GM19035 (cell line): ENCODE results near the gene PMIS2.

Experiments used
- ATAC-seq: cut with Tn5 transposase; IDR thresholded peaks from one replicate; pipeline ENCODE4 v1.9.1; 2021; ENCODE audit not compliant: unreplicated experiment

The PMIS2 gene

GRCh38 chr19:35585848-35586247, at the start of gene PMIS2:
Gene PMIS2 (plus strand): TSS chr19:35586173. CDS start chr19:35586260, 87 bp downstream.
- ATAC-seq: no peak

DNA sequence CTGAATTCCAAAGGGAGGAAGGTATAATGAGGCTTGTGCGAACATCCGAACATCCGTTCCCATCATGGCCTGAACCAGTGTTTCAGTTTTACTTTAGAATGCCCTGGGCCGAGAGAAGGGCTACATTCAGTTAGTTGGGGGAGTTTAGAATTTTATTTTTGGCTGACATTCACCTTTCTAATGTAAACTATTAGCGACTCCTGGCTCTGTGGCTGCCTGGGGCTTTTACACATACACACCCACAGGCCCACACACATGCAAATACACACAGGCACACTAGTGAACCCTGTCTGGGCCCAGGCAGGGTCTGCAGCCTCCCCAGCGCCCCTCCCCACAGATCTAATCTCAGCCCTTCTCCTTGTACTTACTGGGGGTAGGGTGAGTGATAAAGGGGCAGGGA, 46.7 kb upstream of the PMIS2 start:
- no peak for ATAC-seq

DNA sequence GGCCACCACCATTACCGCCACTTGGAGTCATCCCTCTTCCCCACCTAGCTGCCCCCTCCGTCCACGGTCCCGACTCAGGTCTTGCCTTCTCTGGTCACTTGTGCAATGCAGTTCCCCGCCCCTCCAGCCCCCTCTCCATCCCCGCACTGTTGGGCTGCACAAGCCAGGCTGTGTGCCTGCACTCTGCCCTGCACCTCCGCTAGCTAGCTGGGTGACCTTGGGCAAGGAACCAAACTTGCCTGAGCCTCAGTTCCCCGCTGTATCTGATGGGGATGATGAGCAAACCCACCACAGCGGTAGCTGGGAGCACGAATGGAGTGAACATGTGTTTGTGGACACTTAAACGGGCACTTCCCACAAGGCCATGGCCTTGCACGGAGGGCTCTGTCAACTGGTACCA, 46.1 kb upstream of the PMIS2 start:
- ATAC-seq: no peak

DNA sequence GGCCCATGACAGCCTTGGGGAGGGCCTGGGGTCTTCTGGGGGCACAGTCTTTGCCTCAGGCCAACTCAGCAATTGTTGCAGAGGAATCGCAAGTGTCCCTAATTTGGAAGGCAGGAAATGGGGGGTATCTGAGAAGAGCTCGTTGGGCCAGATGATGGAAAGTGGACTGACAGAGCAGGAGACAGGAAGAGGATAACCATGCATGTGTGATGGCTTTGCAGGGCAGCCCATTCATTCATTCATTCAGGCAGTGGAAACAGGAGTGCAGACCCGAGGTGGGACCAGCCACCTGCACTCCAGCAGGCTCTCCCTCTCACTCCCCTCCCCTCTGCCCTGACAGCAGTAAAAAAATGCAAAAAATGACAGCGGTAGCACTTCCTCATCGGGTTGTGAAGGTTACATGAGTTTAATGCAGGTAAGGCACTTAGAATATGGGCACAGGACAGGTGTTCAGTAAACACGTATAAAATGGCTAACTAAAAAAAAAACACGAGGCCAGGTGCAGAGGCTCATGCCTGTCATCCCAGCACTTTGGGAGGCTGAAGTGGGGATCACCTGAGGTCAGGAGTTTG, 45.5 kb upstream of the PMIS2 start:
- ATAC-seq: no peak

- ATAC-seq: no peak
Measured at GRCh38 chr19:35542209-35542608, 43.8 kb upstream of the PMIS2 start.

DNA sequence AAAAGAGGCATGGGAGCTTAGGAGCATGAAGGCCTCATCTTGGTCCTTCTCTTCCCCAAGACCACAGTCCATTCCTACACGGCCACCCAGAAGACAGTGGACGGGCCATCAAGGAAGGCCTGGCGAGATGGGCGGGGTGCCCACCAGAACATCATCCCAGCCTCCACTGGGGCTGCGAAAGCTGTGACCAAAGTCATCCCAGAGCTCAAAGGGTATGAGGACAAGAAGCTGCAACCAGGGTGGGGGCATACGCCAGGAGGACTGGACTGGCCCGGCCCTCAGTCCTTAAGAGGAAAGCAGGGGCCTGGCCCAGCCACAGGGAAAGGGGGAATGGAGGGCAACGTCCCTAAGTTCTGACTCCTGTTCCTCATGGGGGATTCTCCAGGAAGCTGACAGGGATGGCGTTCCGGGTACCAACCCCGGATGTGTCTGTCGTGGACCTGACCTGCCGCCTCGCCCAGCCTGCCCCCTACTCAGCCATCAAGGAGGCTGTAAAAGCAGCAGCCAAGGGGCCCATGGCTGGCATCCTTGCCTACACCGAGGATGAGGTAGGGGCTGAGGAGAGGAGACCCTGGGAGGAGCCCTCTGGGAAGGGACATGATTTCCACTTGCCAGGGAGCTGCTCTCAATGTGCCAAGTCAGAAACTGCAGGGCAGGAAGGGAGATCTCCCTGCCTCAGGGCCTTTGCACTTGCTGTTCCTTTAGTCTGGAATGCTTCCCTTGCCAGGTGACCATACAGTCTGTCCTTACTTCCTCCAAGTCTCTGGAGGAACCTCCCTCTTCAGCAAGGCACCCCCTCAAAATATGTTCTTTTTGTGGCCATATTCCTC, 42.5 kb upstream of the PMIS2 start:
- no peak for ATAC-seq

- no peak for ATAC-seq
Measured at GRCh38 chr19:35544110-35544802, 41.7 kb upstream of the PMIS2 start.

DNA sequence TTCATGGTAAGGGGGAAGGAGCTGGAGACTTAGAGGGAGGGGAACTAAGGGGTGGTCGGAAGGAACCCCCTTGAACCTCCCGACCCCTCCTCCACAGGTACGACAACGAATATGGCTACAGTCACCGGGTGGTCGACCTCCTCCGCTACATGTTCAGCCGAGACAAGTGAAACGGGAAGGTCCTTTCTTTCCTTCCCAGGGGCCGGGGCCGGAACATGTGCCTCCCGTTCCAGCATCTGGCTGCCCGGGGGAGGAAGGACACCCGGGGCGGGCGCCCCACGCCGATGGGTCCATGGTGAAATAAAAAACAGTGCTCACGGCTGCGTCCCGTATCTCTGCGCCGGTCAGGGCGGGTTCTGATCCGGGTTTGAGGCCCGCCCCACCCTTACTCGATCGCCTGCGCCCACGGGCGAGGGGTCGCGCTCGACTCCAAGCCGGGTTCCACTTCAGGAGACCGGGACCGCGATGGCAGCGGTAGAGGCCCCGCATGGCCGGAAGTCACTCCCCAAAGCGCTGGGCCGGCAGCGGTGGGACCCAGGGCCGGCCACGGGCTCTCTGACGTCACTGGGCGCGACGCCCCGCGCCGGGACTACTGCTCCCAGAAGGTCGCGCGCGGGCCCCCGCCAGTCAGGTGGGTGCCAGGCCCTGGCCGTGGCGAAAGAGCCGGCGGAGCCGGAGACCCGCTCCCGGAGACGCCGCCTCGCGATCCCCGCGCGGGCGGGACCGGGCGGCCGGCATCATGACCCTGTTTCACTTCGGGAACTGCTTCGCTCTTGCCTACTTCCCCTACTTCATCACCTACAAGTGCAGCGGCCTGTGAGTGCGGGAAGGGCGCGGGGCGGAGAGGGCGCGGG, 40.7 kb upstream of the PMIS2 start, which contains the start of gene TMEM147:
TSS of gene TMEM147 (plus strand) at position 626 of the 854 bp plus-strand sequence. CDS start at position 740, 114 bp downstream.
- ATAC-seq: peak; percentile 86

- ATAC-seq: peak; percentile 41
Measured at GRCh38 chr19:35545855-35546381, 40.1 kb upstream of the PMIS2 start.

DNA sequence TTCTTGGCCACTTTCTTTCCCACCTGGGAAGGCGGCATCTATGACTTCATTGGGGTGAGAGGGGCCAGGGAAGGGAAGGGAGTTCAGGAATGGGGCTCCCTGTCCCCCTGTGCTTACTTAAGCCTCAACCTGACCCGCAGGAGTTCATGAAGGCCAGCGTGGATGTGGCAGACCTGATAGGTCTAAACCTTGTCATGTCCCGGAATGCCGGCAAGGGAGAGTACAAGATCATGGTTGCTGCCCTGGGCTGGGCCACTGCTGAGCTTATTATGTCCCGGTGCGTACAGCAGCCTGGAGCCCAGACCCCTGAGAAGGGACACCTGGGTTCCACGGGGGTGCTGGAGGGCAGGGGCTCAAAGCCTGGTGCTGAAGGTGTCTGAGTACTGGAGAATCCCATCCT, 39.4 kb upstream of the PMIS2 start:
- ATAC-seq: no peak

DNA sequence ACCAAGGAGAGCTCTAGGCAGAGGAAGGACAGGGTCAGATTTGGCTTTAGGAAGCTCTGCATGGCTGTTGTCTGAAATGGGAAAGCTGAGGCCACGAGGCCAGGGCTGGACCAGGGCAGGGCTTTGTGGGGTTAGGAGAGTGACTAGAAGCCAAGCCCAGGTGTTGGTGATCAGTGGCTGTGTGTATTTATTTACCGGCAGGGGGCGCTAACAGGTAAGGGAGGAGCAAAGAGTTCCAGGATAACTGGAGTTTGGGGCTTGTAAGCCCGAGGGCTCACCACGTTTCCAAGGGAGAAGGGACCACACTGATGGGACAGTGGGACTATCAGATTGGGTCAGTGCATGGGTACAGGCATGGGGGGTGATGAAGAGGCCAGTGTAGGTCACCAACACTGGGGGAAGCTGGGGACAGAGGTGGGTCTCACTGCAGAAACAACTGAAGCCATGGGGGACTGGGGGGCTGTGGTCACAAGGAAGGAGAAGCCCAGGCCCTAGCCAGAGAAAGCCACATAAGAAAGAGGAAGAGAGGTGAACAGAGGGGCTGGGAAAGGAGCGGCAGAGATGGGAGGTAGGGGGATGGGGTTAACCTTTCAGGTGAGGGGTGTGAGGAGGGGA, 36.7 kb upstream of the PMIS2 start:
- ATAC-seq: no peak

DNA sequence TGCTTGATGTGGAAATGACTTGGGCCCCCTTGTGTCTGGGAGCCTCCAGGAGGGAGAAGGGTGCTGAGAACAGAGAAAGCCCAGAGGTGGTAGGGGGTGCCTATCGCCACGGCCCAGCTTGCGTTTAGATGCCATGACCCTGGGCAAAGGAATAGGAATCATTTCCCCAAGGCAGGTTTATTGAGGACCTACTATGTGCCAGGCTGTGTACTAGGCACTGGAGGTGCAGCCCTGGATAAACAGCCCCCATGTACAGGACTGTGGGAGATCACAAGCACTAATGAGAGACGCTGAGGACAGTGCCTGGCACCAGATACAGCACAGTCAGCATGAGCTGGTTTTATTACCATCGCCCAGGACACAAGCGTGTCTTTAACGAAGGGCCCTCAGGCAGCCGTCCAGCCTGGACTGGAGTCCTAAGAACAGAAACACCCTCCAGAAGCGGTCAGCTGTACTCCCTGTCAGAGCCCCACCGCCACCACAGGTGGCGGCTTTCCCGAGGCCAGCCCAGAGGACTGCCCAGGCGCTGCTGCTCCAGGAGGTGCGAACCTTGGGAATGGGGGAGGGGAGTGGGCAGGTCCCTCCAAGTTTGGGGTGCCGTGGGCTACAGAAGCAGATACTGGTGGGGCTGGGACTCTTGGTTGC, 36.0 kb upstream of the PMIS2 start:
- ATAC-seq: no peak

- ATAC-seq: no peak
Measured at GRCh38 chr19:35551091-35551810, 34.7 kb upstream of the PMIS2 start.

GRCh38 chr19:35552534-35553384, 33.2 kb upstream of the PMIS2 start:
- no peak for ATAC-seq

- no peak for ATAC-seq
Measured at GRCh38 chr19:35553385-35554000, 32.5 kb upstream of the PMIS2 start.

DNA sequence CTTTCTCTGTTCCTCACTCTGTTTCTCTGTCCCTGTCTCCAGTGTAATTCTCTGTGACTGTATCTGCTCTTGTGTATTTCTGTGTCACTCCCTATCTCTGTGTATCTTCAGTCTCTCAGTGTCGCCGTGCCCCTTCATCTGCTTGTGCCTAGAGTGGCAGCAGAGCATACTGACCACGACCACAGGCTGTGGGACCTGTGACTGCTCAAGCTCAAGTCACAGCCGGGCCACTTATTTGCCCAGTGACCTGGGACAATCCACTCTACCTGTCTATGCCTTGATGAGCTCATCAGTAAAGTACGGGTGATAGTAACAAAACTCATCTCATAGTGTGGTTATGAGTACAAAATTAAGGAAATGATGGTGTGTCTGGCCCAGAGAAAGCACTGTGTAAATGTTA, 31.9 kb upstream of the PMIS2 start:
- ATAC-seq: no peak

- ATAC-seq: no peak
Measured at GRCh38 chr19:35555301-35556005, 30.5 kb upstream of the PMIS2 start.
